ENCODE measurements around the gene DNAJB11.

DNAJB11 gene

GRCh38 chr3:186532598-186533072 lies 37.9 kb upstream of the DNAJB11 start:
- Histone ChIP-seq H3K4me1 (ENCODE audit: control insufficient read depth in 1 of 2, insufficient read depth in 2 of 2, low read length in 2 of 2) (no peaks in the 10 kb centered on the region), H3K4me3 (ENCODE audit: low read depth in 1 of 2, low read length in 2 of 2) (no peak overlapping the region), H3K27ac (ENCODE audit: low read length) (no peak overlapping the region), H3K9me3 (ENCODE audit: control insufficient read depth in 1 of 2, low read length in 2 of 2) (no peaks in the 10 kb centered on the region), H3K36me3 (ENCODE audit: control insufficient read depth in 1 of 2, insufficient read depth in 2 of 2, low read length in 2 of 2) (no peaks in the 10 kb centered on the region), H3K27me3 (ENCODE audit: low read depth, low read length) (no peaks in the 10 kb centered on the region)

GRCh38 chr3:186534113-186534669 lies 36.3 kb upstream of the DNAJB11 start:
- no peaks in the 10 kb centered on the region for H3K27me3 ChIP-seq (ENCODE audit: low read depth, low read length)
- H3K36me3 ChIP-seq (ENCODE audit: control insufficient read depth in 1 of 2, insufficient read depth in 2 of 2, low read length in 2 of 2) = no peaks in the 10 kb centered on the region
- no peak overlapping the region for H3K27ac ChIP-seq (ENCODE audit: low read length)
- H3K4me3 ChIP-seq (ENCODE audit: low read depth in 1 of 2, low read length in 2 of 2) = no peak overlapping the region
- no peaks in the 10 kb centered on the region for H3K9me3 ChIP-seq (ENCODE audit: control insufficient read depth in 1 of 2, low read length in 2 of 2)
- no peaks in the 10 kb centered on the region for H3K4me1 ChIP-seq (ENCODE audit: control insufficient read depth in 1 of 2, insufficient read depth in 2 of 2, low read length in 2 of 2)

- no peaks in the 10 kb centered on the region for H3K9me3 ChIP-seq (ENCODE audit: control insufficient read depth in 1 of 2, low read length in 2 of 2)
- H3K4me3 ChIP-seq (ENCODE audit: low read depth in 1 of 2, low read length in 2 of 2) = no peak overlapping the region
- peaks cover 0 to 4% of the 10 kb centered on the region in 2 donors for H3K4me1 ChIP-seq (ENCODE audit: control insufficient read depth in 1 of 2, insufficient read depth in 2 of 2, low read length in 2 of 2)
- no peak overlapping the region for H3K27ac ChIP-seq (ENCODE audit: low read length)
- H3K36me3 ChIP-seq (ENCODE audit: control insufficient read depth in 1 of 2, insufficient read depth in 2 of 2, low read length in 2 of 2) = no peaks in the 10 kb centered on the region
- no peaks in the 10 kb centered on the region for H3K27me3 ChIP-seq (ENCODE audit: low read depth, low read length)
These were observed 33.4 kb upstream of the DNAJB11 start for GRCh38 chr3:186536883-186537844.

GRCh38 chr3:186538779-186539178 lies 31.7 kb upstream of the DNAJB11 start:
- Histone ChIP-seq H3K27me3 (ENCODE audit: low read depth, low read length) (no peaks in the 10 kb centered on the region), H3K27ac (ENCODE audit: low read length) (no peak overlapping the region), H3K36me3 (ENCODE audit: control insufficient read depth in 1 of 2, insufficient read depth in 2 of 2, low read length in 2 of 2) (no peaks in the 10 kb centered on the region), H3K4me1 (ENCODE audit: control insufficient read depth in 1 of 2, insufficient read depth in 2 of 2, low read length in 2 of 2) (peaks cover 0 to 4% of the 10 kb centered on the region in 2 donors), H3K4me3 (ENCODE audit: low read depth in 1 of 2, low read length in 2 of 2) (no peak overlapping the region), H3K9me3 (ENCODE audit: control insufficient read depth in 1 of 2, low read length in 2 of 2) (no peaks in the 10 kb centered on the region)

GRCh38 chr3:186540221-186540834 lies 30.2 kb upstream of the DNAJB11 start:
- peaks cover 0 to 4% of the 10 kb centered on the region in 2 donors for H3K4me1 ChIP-seq (ENCODE audit: control insufficient read depth in 1 of 2, insufficient read depth in 2 of 2, low read length in 2 of 2)
- peak overlapping the region in 1 of 2 donors; percentile 31 for H3K4me3 ChIP-seq (ENCODE audit: low read depth in 1 of 2, low read length in 2 of 2)
- no peak overlapping the region for H3K27ac ChIP-seq (ENCODE audit: low read length)
- H3K27me3 ChIP-seq (ENCODE audit: low read depth, low read length) = no peaks in the 10 kb centered on the region
- no peaks in the 10 kb centered on the region for H3K9me3 ChIP-seq (ENCODE audit: control insufficient read depth in 1 of 2, low read length in 2 of 2)
- H3K36me3 ChIP-seq (ENCODE audit: control insufficient read depth in 1 of 2, insufficient read depth in 2 of 2, low read length in 2 of 2) = peaks cover 0 to 9% of the 10 kb centered on the region in 2 donors

- Histone ChIP-seq H3K36me3 (ENCODE audit: control insufficient read depth in 1 of 2, insufficient read depth in 2 of 2, low read length in 2 of 2) (peaks cover 0 to 9% of the 10 kb centered on the region in 2 donors), H3K4me1 (ENCODE audit: control insufficient read depth in 1 of 2, insufficient read depth in 2 of 2, low read length in 2 of 2) (peaks cover 0 to 4% of the 10 kb centered on the region in 2 donors), H3K27me3 (ENCODE audit: low read depth, low read length) (no peaks in the 10 kb centered on the region), H3K27ac (ENCODE audit: low read length) (no peak overlapping the region), H3K9me3 (ENCODE audit: control insufficient read depth in 1 of 2, low read length in 2 of 2) (no peaks in the 10 kb centered on the region), H3K4me3 (ENCODE audit: low read depth in 1 of 2, low read length in 2 of 2) (no peak overlapping the region)
These were observed 29.7 kb upstream of the DNAJB11 start for GRCh38 chr3:186540835-186541226.

- H3K27ac ChIP-seq (ENCODE audit: low read length) = no peak within 1 kb of the TSS
- no peak within 1 kb of the TSS for H3K4me3 ChIP-seq (ENCODE audit: low read depth in 1 of 2, low read length in 2 of 2)
- H3K36me3 ChIP-seq (ENCODE audit: control insufficient read depth in 1 of 2, insufficient read depth in 2 of 2, low read length in 2 of 2) = peaks cover 8 to 17% of the 10 kb centered on the region in 2 donors
- H3K4me1 ChIP-seq (ENCODE audit: control insufficient read depth in 1 of 2, insufficient read depth in 2 of 2, low read length in 2 of 2) = peaks cover 0 to 4% of the 10 kb centered on the region in 2 donors
- no peaks in the 10 kb centered on the region for H3K27me3 ChIP-seq (ENCODE audit: low read depth, low read length)
- H3K9me3 ChIP-seq (ENCODE audit: control insufficient read depth in 1 of 2, low read length in 2 of 2) = no peaks in the 10 kb centered on the region
These were observed 26.2 kb upstream of the DNAJB11 start, which contains the start of gene CRYGS for GRCh38 chr3:186544281-186544680. Gene CRYGS, minus strand, starts transcription at chr3:186544380. Its CDS starts 54 bp downstream, at chr3:186544326.

GRCh38 chr3:186549497-186549896 lies 21.0 kb upstream of the DNAJB11 start:
- Histone ChIP-seq H3K4me3 (ENCODE audit: low read depth in 1 of 2, low read length in 2 of 2) (no peak overlapping the region), H3K27me3 (ENCODE audit: low read depth, low read length) (no peaks in the 10 kb centered on the region)

GRCh38 chr3:186551387-186551786 lies 19.1 kb upstream of the DNAJB11 start:
- H3K4me3 ChIP-seq (ENCODE audit: low read depth in 1 of 2, low read length in 2 of 2) = no peak overlapping the region
- peaks cover 16 to 49% of the 10 kb centered on the region in 2 donors for H3K36me3 ChIP-seq (ENCODE audit: control insufficient read depth in 1 of 2, insufficient read depth in 2 of 2, low read length in 2 of 2)
- H3K27me3 ChIP-seq (ENCODE audit: low read depth, low read length) = no peaks in the 10 kb centered on the region
- no peaks in the 10 kb centered on the region for H3K9me3 ChIP-seq (ENCODE audit: control insufficient read depth in 1 of 2, low read length in 2 of 2)
- H3K27ac ChIP-seq (ENCODE audit: low read length) = no peak overlapping the region
- H3K4me1 ChIP-seq (ENCODE audit: control insufficient read depth in 1 of 2, insufficient read depth in 2 of 2, low read length in 2 of 2) = no peaks in the 10 kb centered on the region

More at GRCh38 chr3:186549497-186549896, 21.0 kb upstream of the DNAJB11 start:
- Histone ChIP-seq H3K9me3 (ENCODE audit: control insufficient read depth in 1 of 2, low read length in 2 of 2) (no peaks in the 10 kb centered on the region), H3K36me3 (ENCODE audit: control insufficient read depth in 1 of 2, insufficient read depth in 2 of 2, low read length in 2 of 2) (peaks cover 13 to 34% of the 10 kb centered on the region in 2 donors), H3K4me1 (ENCODE audit: control insufficient read depth in 1 of 2, insufficient read depth in 2 of 2, low read length in 2 of 2) (no peaks in the 10 kb centered on the region), H3K27ac (ENCODE audit: low read length) (no peak overlapping the region)

GRCh38 chr3:186552408-186553031 lies 18.0 kb upstream of the DNAJB11 start:
- Histone ChIP-seq H3K4me3 (ENCODE audit: low read depth in 1 of 2, low read length in 2 of 2) (no peak overlapping the region), H3K9me3 (ENCODE audit: control insufficient read depth in 1 of 2, low read length in 2 of 2) (no peaks in the 10 kb centered on the region), H3K27me3 (ENCODE audit: low read depth, low read length) (no peaks in the 10 kb centered on the region), H3K4me1 (ENCODE audit: control insufficient read depth in 1 of 2, insufficient read depth in 2 of 2, low read length in 2 of 2) (no peaks in the 10 kb centered on the region), H3K27ac (ENCODE audit: low read length) (no peak overlapping the region), H3K36me3 (ENCODE audit: control insufficient read depth in 1 of 2, insufficient read depth in 2 of 2, low read length in 2 of 2) (peaks cover 23 to 59% of the 10 kb centered on the region in 2 donors)

- H3K27me3 ChIP-seq (ENCODE audit: low read depth, low read length) = no peaks in the 10 kb centered on the region
- H3K27ac ChIP-seq (ENCODE audit: low read length) = no peak overlapping the region
- peaks cover 4 to 30% of the 10 kb centered on the region in 2 donors for H3K4me1 ChIP-seq (ENCODE audit: control insufficient read depth in 1 of 2, insufficient read depth in 2 of 2, low read length in 2 of 2)
- H3K9me3 ChIP-seq (ENCODE audit: control insufficient read depth in 1 of 2, low read length in 2 of 2) = no peaks in the 10 kb centered on the region
- H3K36me3 ChIP-seq (ENCODE audit: control insufficient read depth in 1 of 2, insufficient read depth in 2 of 2, low read length in 2 of 2) = peaks cover 3 to 8% of the 10 kb centered on the region in 2 donors
- no peak overlapping the region for H3K4me3 ChIP-seq (ENCODE audit: low read depth in 1 of 2, low read length in 2 of 2)
These were observed 5.9 kb upstream of the DNAJB11 start for GRCh38 chr3:186564586-186564985.

Data from muscle layer of duodenum (tissue), 2 donors.